SKM-1 (cell line): ENCODE measurements around the gene THBS2.
A peak's percentile ranks its signal among the peaks of the same experiment; 100 is the strongest.

ENCODE experiments used
- DNase-seq: peaks from one replicate; lab custom pipeline; 2025; ENCODE audit not compliant: unreplicated experiment; lab: John Stamatoyannopoulos, UW

The THBS2 gene

GRCh38 chr6:169232507-169232931 is 21.1 kb downstream of the THBS2 start:
- DNase-seq: no peak

GRCh38 chr6:169231790-169232506 is 21.7 kb downstream of the THBS2 start:
- no peak for DNase-seq

- DNase-seq: no peak
Measured at GRCh38 chr6:169230946-169231789, 22.5 kb downstream of the THBS2 start.

GRCh38 chr6:169230322-169230665 is 23.4 kb downstream of the THBS2 start:
- no peak for DNase-seq

GRCh38 chr6:169229615-169230321 is 23.9 kb downstream of the THBS2 start:
- no peak for DNase-seq

- no peak for DNase-seq
Measured at GRCh38 chr6:169227116-169227515, 26.5 kb downstream of the THBS2 start.

- DNase-seq: no peak
Measured at GRCh38 chr6:169225887-169226286, 27.8 kb downstream of the THBS2 start.

- no peak for DNase-seq
Measured at GRCh38 chr6:169225131-169225576, 28.5 kb downstream of the THBS2 start.

- DNase-seq: no peak
Measured at GRCh38 chr6:169224716-169225115, 28.9 kb downstream of the THBS2 start.

- DNase-seq: no peak
Measured at GRCh38 chr6:169224185-169224695, 29.4 kb downstream of the THBS2 start.

- DNase-seq: no peak
Measured at GRCh38 chr6:169223006-169223405, 30.6 kb downstream of the THBS2 start.

- DNase-seq: no peak
Measured at GRCh38 chr6:169222126-169222525, 31.5 kb downstream of the THBS2 start.

GRCh38 chr6:169221264-169221663 is 32.4 kb downstream of the THBS2 start:
- no peak for DNase-seq

- no peak for DNase-seq
Measured at GRCh38 chr6:169220068-169220964, 33.3 kb downstream of the THBS2 start.

- no peak for DNase-seq
Measured at GRCh38 chr6:169217972-169218371, 35.7 kb downstream of the THBS2 start.

- DNase-seq: no peak
Measured at GRCh38 chr6:169216830-169217229, 36.8 kb downstream of the THBS2 start.

GRCh38 chr6:169215201-169215681 is 38.4 kb downstream of the THBS2 start:
- DNase-seq: no peak

- DNase-seq: peak; percentile 73
Measured at GRCh38 chr6:169214789-169215188, 38.9 kb downstream of the THBS2 start.

GRCh38 chr6:169213814-169214520 is 39.7 kb downstream of the THBS2 start:
- no peak for DNase-seq
